Mucosa of stomach (tissue), 1 donor: ENCODE data around the gene EBP.

Experiments
- H3K27me3 ChIP-seq: one replicate; pipeline ENCODE4 v1.7.0; 2013; ENCODE audit warnings: mild to moderate bottlenecking, low read length; ENCODE audit not compliant: control insufficient read depth, insufficient read depth
- H3K36me3 ChIP-seq: one replicate; pipeline ENCODE4 v1.7.0; 2013; ENCODE audit warnings: low read length; ENCODE audit not compliant: control insufficient read depth, insufficient read depth
- H3K4me1 ChIP-seq: one replicate; pipeline ENCODE4 v1.7.0; 2013; ENCODE audit warnings: mild to moderate bottlenecking, low read length; ENCODE audit not compliant: control insufficient read depth, insufficient read depth
- H3K4me3 ChIP-seq: one replicate; pipeline ENCODE4 v1.7.0; 2013; ENCODE audit warnings: low read length
- H3K9ac ChIP-seq: one replicate; pipeline ENCODE4 v1.7.0; 2013; ENCODE audit warnings: mild to moderate bottlenecking, low read length, moderate library complexity
- H3K9me3 ChIP-seq: one replicate; pipeline ENCODE4 v1.7.0; 2013; ENCODE audit warnings: mild to moderate bottlenecking, low read length, moderate library complexity; ENCODE audit not compliant: control insufficient read depth
- donor health status: Pancreatic carcinoma.

The EBP gene

GRCh38 chrX:48498374-48498809 lies 23.2 kb upstream of the EBP start:
- H3K36me3 ChIP-seq: no peaks in the 10 kb centered on the region
- no peak overlapping the region for H3K4me3 ChIP-seq
- no peak overlapping the region for H3K9ac ChIP-seq
- H3K27me3 ChIP-seq: no peaks in the 10 kb centered on the region
- H3K9me3 ChIP-seq: no peaks in the 10 kb centered on the region
- no peaks in the 10 kb centered on the region for H3K4me1 ChIP-seq

- Histone ChIP-seq H3K9ac (no peak overlapping the region), H3K4me3 (no peak overlapping the region), H3K36me3 (no peaks in the 10 kb centered on the region), H3K9me3 (no peaks in the 10 kb centered on the region), H3K27me3 (no peaks in the 10 kb centered on the region), H3K4me1 (no peaks in the 10 kb centered on the region)
These were observed 17.3 kb upstream of the EBP start for GRCh38 chrX:48504261-48504660.

- H3K9ac ChIP-seq: no peak overlapping the region
- H3K9me3 ChIP-seq: no peaks in the 10 kb centered on the region
- H3K4me1 ChIP-seq: peaks cover 6% of the 10 kb centered on the region
- no peak overlapping the region for H3K4me3 ChIP-seq
- H3K27me3 ChIP-seq: no peaks in the 10 kb centered on the region
- no peaks in the 10 kb centered on the region for H3K36me3 ChIP-seq
These were observed 16.1 kb upstream of the EBP start for GRCh38 chrX:48505481-48505880.

- Histone ChIP-seq H3K4me1 (peaks cover 6% of the 10 kb centered on the region), H3K9ac (no peak overlapping the region), H3K4me3 (no peak overlapping the region), H3K9me3 (no peaks in the 10 kb centered on the region), H3K27me3 (no peaks in the 10 kb centered on the region), H3K36me3 (no peaks in the 10 kb centered on the region)
These were observed 14.4 kb upstream of the EBP start for GRCh38 chrX:48507246-48507645.

- H3K9me3 ChIP-seq: no peaks in the 10 kb centered on the region
- peak within 1 kb of the TSS; percentile 56 for H3K4me3 ChIP-seq
- H3K4me1 ChIP-seq: peaks cover 6% of the 10 kb centered on the region
- peak within 1 kb of the TSS; percentile 78 for H3K9ac ChIP-seq
- H3K36me3 ChIP-seq: no peaks in the 10 kb centered on the region
- H3K27me3 ChIP-seq: no peaks in the 10 kb centered on the region
These were observed 13.0 kb upstream of the EBP start, which contains the start of gene PORCN for GRCh38 chrX:48508400-48509244. PORCN (plus strand) TSS chrX:48508992; CDS start chrX:48509821, 829 bp downstream.

GRCh38 chrX:48509245-48509590 lies 12.4 kb upstream of the EBP start:
- Histone ChIP-seq H3K9ac (peak overlapping the region; percentile 78), H3K4me3 (peak overlapping the region; percentile 56), H3K27me3 (no peaks in the 10 kb centered on the region), H3K9me3 (no peaks in the 10 kb centered on the region), H3K4me1 (peaks cover 6% of the 10 kb centered on the region), H3K36me3 (no peaks in the 10 kb centered on the region)

- H3K36me3 ChIP-seq: no peaks in the 10 kb centered on the region
- no peak overlapping the region for H3K4me3 ChIP-seq
- H3K4me1 ChIP-seq: peaks cover 6% of the 10 kb centered on the region
- H3K9ac ChIP-seq: peak overlapping the region; percentile 78
- no peaks in the 10 kb centered on the region for H3K9me3 ChIP-seq
- H3K27me3 ChIP-seq: no peaks in the 10 kb centered on the region
These were observed 12.0 kb upstream of the EBP start for GRCh38 chrX:48509619-48510018.

- no peaks in the 10 kb centered on the region for H3K9me3 ChIP-seq
- no peak overlapping the region for H3K9ac ChIP-seq
- H3K27me3 ChIP-seq: no peaks in the 10 kb centered on the region
- H3K4me1 ChIP-seq: peaks cover 15% of the 10 kb centered on the region
- no peak overlapping the region for H3K4me3 ChIP-seq
- no peaks in the 10 kb centered on the region for H3K36me3 ChIP-seq
These were observed 10.0 kb upstream of the EBP start for GRCh38 chrX:48511560-48511959.

GRCh38 chrX:48512371-48512935 lies 9.2 kb upstream of the EBP start:
- Histone ChIP-seq H3K9me3 (no peaks in the 10 kb centered on the region), H3K4me3 (no peak overlapping the region), H3K9ac (no peak overlapping the region), H3K27me3 (no peaks in the 10 kb centered on the region), H3K4me1 (peaks cover 20% of the 10 kb centered on the region), H3K36me3 (no peaks in the 10 kb centered on the region)

- Histone ChIP-seq H3K36me3 (no peaks in the 10 kb centered on the region), H3K4me3 (no peak overlapping the region), H3K9me3 (no peaks in the 10 kb centered on the region), H3K27me3 (no peaks in the 10 kb centered on the region), H3K4me1 (peaks cover 20% of the 10 kb centered on the region), H3K9ac (no peak overlapping the region)
These were observed 7.9 kb upstream of the EBP start for GRCh38 chrX:48513670-48514069.

GRCh38 chrX:48514126-48514806 lies 7.3 kb upstream of the EBP start:
- Histone ChIP-seq H3K4me1 (peaks cover 20% of the 10 kb centered on the region), H3K4me3 (no peak overlapping the region), H3K9me3 (no peaks in the 10 kb centered on the region), H3K36me3 (no peaks in the 10 kb centered on the region), H3K9ac (no peak overlapping the region), H3K27me3 (no peaks in the 10 kb centered on the region)

GRCh38 chrX:48514868-48515460 lies 6.6 kb upstream of the EBP start:
- H3K4me3 ChIP-seq: no peak overlapping the region
- peaks cover 14% of the 10 kb centered on the region for H3K4me1 ChIP-seq
- H3K36me3 ChIP-seq: no peaks in the 10 kb centered on the region
- no peaks in the 10 kb centered on the region for H3K27me3 ChIP-seq
- no peak overlapping the region for H3K9ac ChIP-seq
- no peaks in the 10 kb centered on the region for H3K9me3 ChIP-seq
